ENCODE data around the gene SMPD3. TPM values are rescaled to one million over a fixed set of nuclear protein-coding genes. Genes with fewer than 3 reads are reported as not detected.

SMPD3 gene
- total and polyA plus RNA-seq, 9 of the 15 experiments (the other 6 are each of a cell fraction or from before 2014, with no cell fraction given) = 0.03 to 1.2 (median 0.18) TPM

GRCh38 chr16:68448360-68448970 is at the start of gene SMPD3 (continued):
- TF ChIP-seq KDM1A (IDR thresholded peaks at IDR 0.05) = no peak
- no peak for TF ChIP-seq TAL1 (IDR thresholded peaks at IDR 0.05)
- TF ChIP-seq ZNF511 (CRISPR knock-in tag; IDR thresholded peaks at IDR 0.05) = no peak
- TF ChIP-seq SMARCA5 (IDR thresholded peaks at IDR 0.05) = no peak
- TF ChIP-seq HMG20A (CRISPR knock-in tag; conservative IDR thresholded peaks at IDR 0.05) = no peak
- TF ChIP-seq ZBTB40 (IDR thresholded peaks at IDR 0.05) = 0 out of 2 replicates have a peak, but pooled peaks have one; percentile 15
- TF ChIP-seq ZBTB40 (CRISPR knock-in tag; IDR thresholded peaks at IDR 0.05) = no peak
- no peak; the same call in 1 of the 2 replicates for TF ChIP-seq ZNF584 (CRISPR knock-in tag; IDR thresholded peaks at IDR 0.05; ENCODE audit: low read depth)
- TF ChIP-seq ZNF408 (CRISPR knock-in tag; IDR thresholded peaks at IDR 0.05; ENCODE audit: low read depth) = no peak
- no peak for TF ChIP-seq ZBTB8A (IDR thresholded peaks at IDR 0.05; ENCODE audit: partially characterized antibody)
- no peak for TF ChIP-seq CREBBP (IDR thresholded peaks at IDR 0.05; ENCODE audit: low read depth, low read length)
- no peak for TF ChIP-seq ZBED1 (IDR thresholded peaks at IDR 0.05)
- no peak for TF ChIP-seq ZNF436 (CRISPR knock-in tag; IDR thresholded peaks at IDR 0.05)
- TF ChIP-seq CREM (IDR thresholded peaks at IDR 0.05; ENCODE audit: low read depth) = peak; percentile 83
- TF ChIP-seq EGR1 (conservative IDR thresholded peaks at IDR 0.05) = no peak
- no peak for TF ChIP-seq ZBTB2 (IDR thresholded peaks at IDR 0.05)
- TF ChIP-seq POU5F1 (IDR thresholded peaks at IDR 0.05; ENCODE audit: borderline replicate concordance, low read depth, low read length, partially characterized antibody) = peak; percentile 60
- TF ChIP-seq MECOM (CRISPR knock-in tag; IDR thresholded peaks at IDR 0.05) = no peak
- no peak for TF ChIP-seq PHF21A (IDR thresholded peaks at IDR 0.05; ENCODE audit: borderline replicate concordance, low read depth)
- TF ChIP-seq ZNF778 (CRISPR knock-in tag; IDR thresholded peaks at IDR 0.05) = no peak
- no peak for TF ChIP-seq DIDO1 (tag; IDR thresholded peaks at IDR 0.05; ENCODE audit: low read depth)
